RWPE1 (cell line): ENCODE results near the gene IFNA8.
"Not testable (repeated sequence)": the region's sequence is repeated elsewhere in the genome, so short reads cannot be mapped to it uniquely, and the experiment has no call there.

Source experiments
- CTCF ChIA-PET: fragments of 350-600 bp; sonication (Branson Sonifier 250); formaldehyde crosslinking; extraction: SDS; loops from one replicate; lab custom pipeline; 2021; lab: Yijun Ruan, JAX
- POLR2A ChIA-PET: fragments of 400-600 bp; formaldehyde crosslinking; extraction: SDS; loops from one replicate; lab custom pipeline; 2020; ENCODE audit warnings: antibody characterized with exemption; ENCODE audit not compliant: low non-redundant PET; lab: Yijun Ruan, JAX
- DNase-seq: peaks from one replicate; pipeline ENCODE4 v3.0.0; 2012; ENCODE audit warnings: low spot score
- H3K27ac ChIP-seq: fragments of 450-650 bp; 2 replicates; pipeline ENCODE4 v1.5.1; 2017
- CTCF ChIP-seq: fragments of 450-650 bp; conservative IDR thresholded peaks from 2 replicates; pipeline ENCODE4 v1.5.1; 2017; ENCODE audit warnings: low read depth, mild to moderate bottlenecking

The IFNA8 gene

GRCh38 chr9:21440139-21440538 is 31.2 kb downstream of the IFNA8 start, which contains the start of gene IFNA1:
Gene IFNA1, plus strand, starts transcription at chr9:21440439. Its CDS starts 69 bp downstream, at chr9:21440508.
- ChIA-PET CTCF (no interaction called here), POLR2A (no interaction called here)
- no peak for TF ChIP-seq CTCF
- H3K27ac ChIP-seq: no peak within 1 kb of the TSS
- DNase-seq: no peak

GRCh38 chr9:21443849-21444625 is 35.1 kb downstream of the IFNA8 start:
- ChIA-PET POLR2A (no interaction called here), CTCF (interaction anchor here (0.6 kb wide), 1 partner anchor 515 kb away, joined by 3 read pairs; no protein-coding TSS in a partner anchor)
- no peak overlapping the region for H3K27ac ChIP-seq
- no peak for TF ChIP-seq CTCF
- no peak for DNase-seq

- H3K27ac ChIP-seq, CTCF ChIA-PET, DNase-seq, POLR2A ChIA-PET: not testable (repeated sequence)
Measured at GRCh38 chr9:21449312-21449711, 40.4 kb downstream of the IFNA8 start.

GRCh38 chr9:21450733-21451394 is 41.9 kb downstream of the IFNA8 start:
- no peak for DNase-seq
- ChIA-PET CTCF (no interaction called here), POLR2A (no interaction called here)

GRCh38 chr9:21452681-21453080 is 43.8 kb downstream of the IFNA8 start:
- ChIA-PET CTCF (no interaction called here), POLR2A (no interaction called here)
- no peak for DNase-seq
- TF ChIP-seq CTCF: no peak
- no peak overlapping the region for H3K27ac ChIP-seq

More at GRCh38 chr9:21450733-21451394, 41.9 kb downstream of the IFNA8 start:
- no peak overlapping the region for H3K27ac ChIP-seq
- TF ChIP-seq CTCF: no peak

GRCh38 chr9:21454149-21454548 is 45.2 kb downstream of the IFNA8 start:
- no peak for TF ChIP-seq CTCF
- DNase-seq: no peak
- no peak overlapping the region for H3K27ac ChIP-seq
- CTCF ChIA-PET: interaction anchor here (0.6 to 0.7 kb wide), 2 partner anchors 334 to 999 kb away, joined by 3 to 4 read pairs; no protein-coding TSS in a partner anchor
- POLR2A ChIA-PET: no interaction called here
